Mesodermal cell (in vitro differentiated cells): Measurements from ENCODE around the gene VDAC1. TPM values are rescaled to one million over a fixed set of nuclear protein-coding genes. Genes with fewer than 3 reads are reported as not detected.

ENCODE experiments used
- H3K27ac ChIP-seq: 2 replicates; pipeline ENCODE4 v1.7.0; 2013; ENCODE audit warnings: mild to moderate bottlenecking, low read depth, low read length, moderate library complexity; ENCODE audit not compliant: severe bottlenecking
- H3K36me3 ChIP-seq: 2 replicates; pipeline ENCODE4 v1.7.1; 2013; ENCODE audit warnings: mild to moderate bottlenecking, low read length, moderate library complexity; ENCODE audit not compliant: control insufficient read depth, insufficient read depth
- H3K4me1 ChIP-seq: one replicate; pipeline ENCODE4 v1.7.1; 2013; ENCODE audit warnings: mild to moderate bottlenecking, low read length; ENCODE audit not compliant: insufficient read depth, control insufficient read depth, poor library complexity, severe bottlenecking
- H3K4me3 ChIP-seq: 2 replicates; pipeline ENCODE4 v1.7.0; 2013; ENCODE audit warnings: low read length, control low read depth, mild to moderate bottlenecking; ENCODE audit not compliant: insufficient read depth, poor library complexity, severe bottlenecking; ENCODE audit errors: extremely low read depth
- H3K9me3 ChIP-seq: 2 replicates; pipeline ENCODE4 v1.7.1; 2013; ENCODE audit warnings: mild to moderate bottlenecking, low read length, moderate library complexity; ENCODE audit not compliant: control insufficient read depth
- WGBS, 2 experiments: methylation state at CpG; one replicate each; pipeline ENCODE4 v1.1.5; 2013; ENCODE audit warnings: missing lambda C conversion rate in 2 of 2; ENCODE audit not compliant: insufficient coverage in 2 of 2; 5-methylcytosine and 5-hydroxymethylcytosine counted together
- polyA plus RNA-seq, 2 experiments: library from polyadenylated mRNA; stranded (reverse); fragments of 50-300 nt; gene quantifications; one replicate each; pipeline ENCODE4 v1.2.3, GENCODE V29; 2013

The VDAC1 gene
- 215 TPM for polyA plus RNA-seq (2013, experiment 1 of 2)
- 190 TPM for polyA plus RNA-seq (2013, experiment 2 of 2)

DNA sequence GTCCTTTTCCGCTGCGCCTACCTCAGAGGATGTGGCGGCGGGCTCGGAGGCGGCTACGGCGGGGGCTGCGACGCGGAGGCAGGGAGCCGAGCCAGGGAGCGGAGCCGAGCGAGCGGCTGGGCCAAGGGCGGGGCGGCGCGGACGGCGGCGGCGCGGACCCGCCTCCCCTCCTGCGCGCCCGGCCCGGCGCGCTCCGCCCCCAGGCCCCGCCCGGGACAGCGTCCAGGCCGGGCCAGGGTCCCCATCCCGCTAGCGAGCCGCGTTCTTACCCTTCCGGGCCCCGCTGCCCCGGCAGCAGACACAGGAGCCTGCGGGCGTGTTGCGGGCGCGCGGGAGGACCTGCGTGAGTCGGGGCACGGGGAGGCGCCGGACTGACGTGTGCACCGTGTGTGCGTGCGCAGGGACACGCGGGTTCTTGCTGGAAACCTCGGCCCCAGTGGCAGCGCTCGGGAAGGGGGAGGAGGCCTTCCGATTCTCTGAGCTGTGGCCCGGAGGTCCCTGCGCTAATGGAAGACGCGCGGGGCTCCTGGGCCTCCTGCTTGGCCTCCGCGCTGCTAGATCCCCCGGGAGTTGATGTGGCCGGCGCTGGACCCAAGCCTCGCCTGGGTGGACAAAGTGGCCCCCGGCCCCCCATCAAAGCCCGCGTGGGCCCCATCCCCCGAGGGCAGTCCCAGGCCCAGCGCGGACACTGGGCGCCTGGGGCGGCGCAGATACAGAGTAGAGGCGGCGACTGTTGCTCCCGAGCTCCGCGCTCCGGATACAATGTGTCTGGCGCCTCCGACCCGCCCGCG is at the start of gene VDAC1:
VDAC1 (minus strand) TSS at position 350 of the 791 bp plus-strand sequence. CDS start 11,963 bp downstream, outside the sequence.
- H3K4me3 ChIP-seq: peak within 1 kb of the TSS; percentile 74
- peaks cover 13% of the 10 kb centered on the region for H3K4me1 ChIP-seq
- no peaks in the 10 kb centered on the region for H3K9me3 ChIP-seq
- H3K36me3 ChIP-seq: peaks cover 32% of the 10 kb centered on the region
- peak within 1 kb of the TSS; percentile 89 for H3K27ac ChIP-seq
- WGBS, 2 experiments: 0% methylated on average over 84 to 89 of the region's 96 CpGs

- Histone ChIP-seq H3K9me3 (no peaks in the 10 kb centered on the region), H3K36me3 (no peaks in the 10 kb centered on the region), H3K27ac (peak overlapping the region; percentile 13), H3K4me1 (peaks cover 6% of the 10 kb centered on the region), H3K4me3 (no peak overlapping the region)
- WGBS, 2 experiments: 52% methylated on average over 3 to 5 of the region's 5 CpGs
These were observed 49.1 kb upstream of the VDAC1 start for GRCh38 chr5:134053840-134054338.

- Histone ChIP-seq H3K27ac (no peak overlapping the region), H3K9me3 (no peaks in the 10 kb centered on the region), H3K4me1 (peaks cover 6% of the 10 kb centered on the region), H3K36me3 (no peaks in the 10 kb centered on the region), H3K4me3 (no peak overlapping the region)
- 72 to 90% methylated on average over 4 to 6 of the region's 8 CpGs for WGBS, 2 experiments
These were observed 48.6 kb upstream of the VDAC1 start for GRCh38 chr5:134053314-134053839.

DNA sequence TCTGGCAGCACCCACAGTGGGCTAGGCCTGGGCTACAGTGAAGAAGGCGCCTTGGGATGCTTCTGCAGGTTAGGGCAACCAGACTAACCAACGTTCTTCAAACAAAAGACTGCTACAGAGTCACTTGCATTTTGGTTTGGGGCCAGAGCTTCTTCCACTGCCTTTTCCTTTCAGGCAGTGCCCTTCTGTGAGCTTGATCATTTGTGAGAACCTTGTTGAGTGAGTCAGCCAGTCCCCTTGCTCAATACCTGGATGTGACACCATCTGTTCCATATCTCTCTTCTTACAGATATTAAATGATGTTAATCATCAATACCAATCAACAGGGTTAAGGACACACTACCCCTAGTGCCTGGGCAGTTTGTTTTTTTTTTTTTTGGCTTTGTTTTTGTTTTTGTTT is 46.5 kb upstream of the VDAC1 start:
- Histone ChIP-seq H3K27ac (no peak overlapping the region), H3K4me3 (no peak overlapping the region), H3K4me1 (peaks cover 6% of the 10 kb centered on the region), H3K36me3 (no peaks in the 10 kb centered on the region), H3K9me3 (no peaks in the 10 kb centered on the region)
- WGBS, 2 experiments: 93 to 94% methylated on average over 2 of the region's 2 CpGs

GRCh38 chr5:134048864-134049263 is 44.1 kb upstream of the VDAC1 start:
- Histone ChIP-seq H3K4me3 (no peak overlapping the region), H3K36me3 (no peaks in the 10 kb centered on the region), H3K9me3 (no peaks in the 10 kb centered on the region), H3K4me1 (peaks cover 6% of the 10 kb centered on the region), H3K27ac (no peak overlapping the region)

DNA sequence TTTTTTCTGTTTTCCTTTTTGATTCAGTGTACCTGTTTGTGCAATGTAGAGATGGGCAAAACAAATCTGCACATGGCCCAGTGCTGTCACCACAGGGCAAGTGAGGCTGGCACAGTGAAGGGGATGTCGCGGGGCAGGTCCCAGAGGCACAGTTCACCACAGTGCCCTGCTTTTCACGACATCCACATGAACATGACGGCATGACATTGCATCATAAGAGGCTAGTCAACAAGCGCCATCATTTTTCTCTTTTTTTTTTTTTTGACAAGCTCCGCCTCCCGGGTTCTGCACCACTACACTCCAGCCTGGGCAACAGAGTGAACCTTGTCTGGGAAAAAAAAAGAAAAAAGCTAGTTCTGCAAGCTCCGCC is 42.9 kb upstream of the VDAC1 start:
- Histone ChIP-seq H3K9me3 (no peaks in the 10 kb centered on the region), H3K4me1 (no peaks in the 10 kb centered on the region), H3K27ac (no peak overlapping the region), H3K36me3 (no peaks in the 10 kb centered on the region), H3K4me3 (no peak overlapping the region)
- 80 to 100% methylated on average over 1 to 4 of the region's 8 CpGs for WGBS, 2 experiments

- WGBS, 2 experiments: 30 to 44% methylated on average over 3 to 5 of the region's 6 CpGs
- H3K36me3 ChIP-seq: no peaks in the 10 kb centered on the region
- no peak overlapping the region for H3K4me3 ChIP-seq
These were observed 42.3 kb upstream of the VDAC1 start for GRCh38 chr5:134046801-134047686.

DNA sequence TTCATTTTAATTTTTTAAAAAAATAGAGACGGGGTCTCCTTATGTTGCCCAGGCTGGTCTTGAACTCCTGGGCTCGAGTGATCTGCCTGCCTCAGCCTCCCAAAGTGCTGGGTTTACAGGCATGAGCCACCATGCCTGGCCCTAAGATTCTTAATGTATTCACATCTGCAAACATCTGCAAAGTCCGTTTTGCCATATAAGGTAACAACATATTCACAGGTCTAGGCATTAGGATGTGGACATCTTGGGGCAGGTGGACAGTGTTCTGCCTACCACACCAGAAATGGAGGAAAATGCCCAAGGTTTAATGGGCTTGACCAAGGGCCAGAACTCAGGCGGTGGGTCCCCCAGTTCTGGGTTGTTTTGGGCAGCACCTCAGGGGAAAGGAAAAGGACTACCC is 41.6 kb upstream of the VDAC1 start:
- Histone ChIP-seq H3K4me1 (no peaks in the 10 kb centered on the region), H3K27ac (no peak overlapping the region), H3K4me3 (no peak overlapping the region), H3K9me3 (no peaks in the 10 kb centered on the region), H3K36me3 (no peaks in the 10 kb centered on the region)
- 86 to 87% methylated on average over 3 to 4 of the region's 4 CpGs for WGBS, 2 experiments

More at GRCh38 chr5:134046801-134047686, 42.3 kb upstream of the VDAC1 start:
- Histone ChIP-seq H3K27ac (no peak overlapping the region), H3K9me3 (no peaks in the 10 kb centered on the region), H3K4me1 (no peaks in the 10 kb centered on the region)

DNA sequence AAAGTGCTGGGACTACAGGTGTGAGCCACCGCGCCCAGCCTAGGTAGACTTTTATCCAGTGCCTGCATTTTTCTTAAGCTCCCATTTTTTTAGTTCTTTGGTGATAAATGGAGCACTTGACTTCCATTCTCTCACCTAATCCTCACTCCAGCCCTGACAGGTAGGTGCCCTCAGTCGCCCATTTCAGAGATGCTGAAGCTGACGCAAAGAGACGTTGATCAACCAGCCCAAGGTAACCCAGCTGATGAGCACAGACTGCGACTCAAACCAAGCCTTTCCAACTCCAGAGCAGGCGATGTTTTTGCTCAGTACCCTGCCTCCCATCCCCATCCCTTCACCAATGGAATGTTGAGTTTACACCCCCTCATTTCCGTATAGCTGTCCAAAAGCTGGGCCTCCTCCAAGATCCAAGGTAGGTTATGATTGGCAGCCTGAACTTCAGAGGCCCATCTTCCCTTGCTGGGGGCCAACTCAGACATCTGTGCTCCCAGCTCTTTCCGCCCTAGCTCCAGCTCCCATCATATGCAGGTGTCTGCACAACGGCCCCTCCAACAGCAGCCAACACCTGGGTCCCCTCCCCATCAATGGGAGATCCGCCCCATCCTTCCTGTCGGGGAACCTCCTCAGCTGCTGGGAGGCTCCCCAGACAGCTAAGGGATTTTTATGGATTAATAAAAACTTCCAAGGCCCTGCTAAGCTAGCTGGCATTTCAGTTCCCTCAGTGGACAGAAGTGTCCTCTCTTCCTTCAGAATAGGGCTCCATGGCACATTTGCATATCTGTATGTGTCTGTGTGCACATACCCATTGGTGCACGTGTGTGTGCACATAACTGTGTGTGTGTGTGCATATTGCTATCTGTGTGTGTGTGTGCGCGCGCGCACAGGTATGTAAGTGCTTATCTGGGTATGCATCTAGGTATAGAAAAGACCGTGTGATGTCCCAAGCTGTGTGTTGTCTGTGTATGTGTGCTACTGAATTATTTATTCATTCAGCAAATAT is 39.3 kb upstream of the VDAC1 start:
- no peaks in the 10 kb centered on the region for H3K36me3 ChIP-seq
- H3K4me3 ChIP-seq: no peak overlapping the region
- WGBS, 2 experiments: 93 to 97% methylated on average over 9 to 11 of the region's 18 CpGs
- H3K27ac ChIP-seq: no peak overlapping the region
- no peaks in the 10 kb centered on the region for H3K4me1 ChIP-seq
- no peaks in the 10 kb centered on the region for H3K9me3 ChIP-seq
